ENCODE measurements around the gene EPS8L1. TPM values are rescaled to one million over a fixed set of nuclear protein-coding genes. Genes with fewer than 3 reads are reported as not detected.
A peak's percentile ranks its signal among the peaks of the same experiment; 100 is the strongest.

Gene EPS8L1
- total and polyA plus RNA-seq, 2 donors (not counting 1 experiment from before 2014, with no cell fraction given), result 0.72 to 1.0 TPM

DNA sequence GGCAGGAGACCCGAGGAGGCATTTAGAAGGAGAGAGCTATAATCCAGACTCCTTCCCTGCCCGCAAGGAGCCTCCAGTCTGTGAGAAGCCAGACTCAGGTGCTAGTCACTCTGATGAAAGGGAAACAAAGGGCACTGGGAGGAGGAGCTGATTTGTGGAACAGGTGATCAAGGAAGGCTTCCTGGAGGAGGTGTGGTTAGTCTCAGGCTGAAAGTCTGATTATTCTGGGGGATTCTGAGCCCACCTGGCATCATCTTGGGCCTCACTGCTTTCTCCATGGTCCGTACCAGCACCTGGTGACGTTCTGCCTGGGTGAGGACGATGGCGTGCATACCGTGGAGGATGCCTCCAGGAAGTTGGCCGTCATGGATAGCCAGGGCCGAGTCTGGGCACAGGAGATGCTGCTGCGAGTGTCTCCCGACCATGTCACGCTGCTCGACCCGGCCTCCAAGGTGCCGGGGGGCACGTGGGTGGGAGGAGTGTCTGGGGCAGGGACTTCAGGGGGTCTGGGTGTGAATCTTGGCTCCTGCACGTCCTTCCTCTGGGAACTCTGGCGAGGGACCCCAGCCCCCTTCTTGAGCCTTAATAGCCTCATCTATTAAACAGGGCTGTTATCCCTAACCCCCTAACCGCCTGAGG lies 3.9 kb downstream of the EPS8L1 start:
- Mint-ChIP-seq H3K4me1 (peaks cover 33% of the 10 kb centered on the region), H3K9me3 (ENCODE audit: insufficient read depth) (peaks cover 7% of the 10 kb centered on the region), H3K4me3 (peak overlapping the region; percentile 88), H3K27ac (no peak overlapping the region), H3K27me3 (peaks cover 63% of the 10 kb centered on the region)
- no peaks in the 10 kb centered on the region for H3K79me2 ChIP-seq (ENCODE audit: control insufficient read depth, insufficient read depth, low read length)
- H3K4me2 ChIP-seq (replicated peaks; ENCODE audit: low read depth, low read length, poor library complexity, severe bottlenecking), result peak overlapping the region; percentile 96
- peaks cover 0 to 74% (median 24%) of the 10 kb centered on the region in 4 experiments for H3K27me3 ChIP-seq (replicated peaks in 1 of 4; ENCODE audit: control extremely low read depth in 1 of 4, control insufficient read depth in 3 of 4, insufficient read depth in 4 of 4, low read length in 3 of 4)
- no peak overlapping the region for H2AFZ ChIP-seq (ENCODE audit: insufficient read depth, low read depth, low read length, poor library complexity, severe bottlenecking)
- CTCF ChIA-PET, result interaction anchor here (1.2 kb wide), 1 partner anchor 9 kb away, joined by 3 read pairs; no protein-coding TSS in a partner anchor
- intact Hi-C loops (cut with micrococcal nuclease), result no loop called here
- peaks cover 30% of the 10 kb centered on the region in 2 donors for H3K4me1 ChIP-seq (ENCODE audit: control insufficient read depth in 2 of 2, insufficient read depth in 2 of 2, low read length in 2 of 2)
- no peak overlapping the region for H3K4me3 ChIP-seq (ENCODE audit: control extremely low read depth in 1 of 5, extremely low read depth in 1 of 5, insufficient read depth in 1 of 5, low read depth in 2 of 5, low read length in 4 of 5)
- TF ChIP-seq EZH2 (IDR thresholded peaks at IDR 0.05; ENCODE audit: borderline replicate concordance, insufficient read depth, low read depth, low read length, poor library complexity, severe bottlenecking), result no peak
- TF ChIP-seq, protein P1, sequence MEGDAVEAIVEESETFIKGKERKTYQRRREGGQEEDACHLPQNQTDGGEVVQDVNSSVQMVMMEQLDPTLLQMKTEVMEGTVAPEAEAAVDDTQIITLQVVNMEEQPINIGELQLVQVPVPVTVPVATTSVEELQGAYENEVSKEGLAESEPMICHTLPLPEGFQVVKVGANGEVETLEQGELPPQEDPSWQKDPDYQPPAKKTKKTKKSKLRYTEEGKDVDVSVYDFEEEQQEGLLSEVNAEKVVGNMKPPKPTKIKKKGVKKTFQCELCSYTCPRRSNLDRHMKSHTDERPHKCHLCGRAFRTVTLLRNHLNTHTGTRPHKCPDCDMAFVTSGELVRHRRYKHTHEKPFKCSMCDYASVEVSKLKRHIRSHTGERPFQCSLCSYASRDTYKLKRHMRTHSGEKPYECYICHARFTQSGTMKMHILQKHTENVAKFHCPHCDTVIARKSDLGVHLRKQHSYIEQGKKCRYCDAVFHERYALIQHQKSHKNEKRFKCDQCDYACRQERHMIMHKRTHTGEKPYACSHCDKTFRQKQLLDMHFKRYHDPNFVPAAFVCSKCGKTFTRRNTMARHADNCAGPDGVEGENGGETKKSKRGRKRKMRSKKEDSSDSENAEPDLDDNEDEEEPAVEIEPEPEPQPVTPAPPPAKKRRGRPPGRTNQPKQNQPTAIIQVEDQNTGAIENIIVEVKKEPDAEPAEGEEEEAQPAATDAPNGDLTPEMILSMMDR (IDR thresholded peaks at IDR 0.05), result no peak
- WGBS (ENCODE audit: insufficient coverage), result 86% methylated on average over 18 of the region's 19 CpGs
- POLR2A ChIA-PET, result no interaction called here
- H3K9me3 ChIP-seq (ENCODE audit: control extremely low read depth in 1 of 3, control insufficient read depth in 2 of 3, insufficient read depth in 1 of 3, low read length in 2 of 3), result peaks cover 0 to 46% (median 4%) of the 10 kb centered on the region in 3 donors
- ATAC-seq (ENCODE audit: low read depth) (no peak), DNase-seq (no peak)
- no peak overlapping the region for H3K9ac ChIP-seq (ENCODE audit: low read length)
- H3K36me3 ChIP-seq (replicated peaks in 1 of 2; ENCODE audit: control extremely low read depth in 1 of 2, control insufficient read depth in 1 of 2, extremely low read depth in 1 of 2, insufficient read depth in 2 of 2, low read length in 1 of 2), result no peaks in the 10 kb centered on the region
- H4K20me1 ChIP-seq (ENCODE audit: control insufficient read depth, insufficient read depth, low read length, poor library complexity, severe bottlenecking), result no peaks in the 10 kb centered on the region
- no peak overlapping the region for H3K27ac ChIP-seq (ENCODE audit: low read length in 2 of 2)

All from B cell (primary cell).